Mononuclear cell (primary cell): ENCODE data around the gene ABCC6. TPM values are rescaled to one million over a fixed set of nuclear protein-coding genes. Genes with fewer than 3 reads are reported as not detected.
"Not testable (repeated sequence)": the region's sequence is repeated elsewhere in the genome, so short reads cannot be mapped to it uniquely, and the experiment has no call there.

Source experiments
- H3K27me3 ChIP-seq: 2 replicates; pipeline ENCODE4 v1.6.0; 2011; ENCODE audit warnings: low read length, control low read depth; ENCODE audit not compliant: insufficient read depth
- H3K4me1 ChIP-seq: 2 replicates; pipeline ENCODE4 v1.5.1; 2011; ENCODE audit warnings: mild to moderate bottlenecking, low read length, control low read depth; ENCODE audit not compliant: insufficient read depth
- H3K4me3 ChIP-seq: 2 replicates; pipeline ENCODE4 v1.5.1; 2011; ENCODE audit warnings: mild to moderate bottlenecking, low read length, moderate library complexity
- H3K9me3 ChIP-seq: 2 replicates; pipeline ENCODE4 v1.5.1; 2011; ENCODE audit warnings: low read depth, mild to moderate bottlenecking, control low read depth, low read length
- total RNA-seq: library from RNA; depleted of rRNA; stranded (reverse); fragments of >200 nt; gene quantifications from one replicate; pipeline ENCODE4 v1.2.3, GENCODE V29; 2012

Gene ABCC6
- total RNA-seq, 1 donor: 0.63 TPM

- H3K27me3 ChIP-seq, H3K9me3 ChIP-seq, H3K4me3 ChIP-seq, H3K4me1 ChIP-seq: not testable (repeated sequence)
These were observed 23.4 kb upstream of the ABCC6 start for GRCh38 chr16:16246578-16247262.

DNA sequence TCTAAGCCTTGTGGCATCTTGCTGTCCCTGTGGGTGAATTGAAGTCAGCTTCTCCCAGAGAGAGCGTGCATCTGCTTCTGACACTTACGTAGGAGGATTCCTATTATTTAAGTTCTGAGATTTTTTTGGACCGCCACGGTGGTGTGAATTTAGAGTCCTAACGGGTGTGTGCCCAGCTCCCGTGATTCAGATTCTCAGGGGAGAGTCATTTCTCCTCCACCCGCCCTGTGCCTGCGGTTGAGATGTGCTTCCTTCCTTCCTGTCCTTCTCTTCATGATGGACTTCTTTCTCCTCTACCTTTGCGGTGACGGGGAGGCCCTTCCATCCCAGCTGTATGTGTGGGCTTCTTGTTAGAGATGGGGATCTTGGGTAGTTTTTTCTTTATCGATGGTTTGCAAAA is 20.6 kb upstream of the ABCC6 start:
- not testable (repeated sequence) for H3K4me1 ChIP-seq, H3K9me3 ChIP-seq, H3K27me3 ChIP-seq, H3K4me3 ChIP-seq

- H3K9me3 ChIP-seq, H3K4me1 ChIP-seq, H3K27me3 ChIP-seq, H3K4me3 ChIP-seq: not testable (repeated sequence)
These were observed 17.4 kb upstream of the ABCC6 start for GRCh38 chr16:16240667-16241066.

DNA sequence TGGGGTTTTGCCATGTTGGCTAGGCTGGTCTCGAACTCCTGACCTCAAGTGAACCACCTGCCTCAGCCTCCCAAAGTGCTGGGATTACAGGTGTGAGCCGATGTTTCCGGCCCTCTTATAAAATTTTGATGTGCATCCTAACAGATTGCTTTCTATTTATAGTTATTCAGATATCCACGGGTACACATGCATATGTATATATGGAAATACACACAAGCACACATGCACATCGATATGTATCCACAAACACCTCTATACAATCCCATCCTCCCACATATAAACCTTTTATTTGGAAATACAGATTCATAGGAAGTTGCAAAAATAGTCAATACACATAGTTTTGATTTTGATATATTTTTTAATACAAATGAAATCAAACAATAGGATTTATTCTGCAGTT is 14.4 kb upstream of the ABCC6 start:
- H3K4me1 ChIP-seq, H3K9me3 ChIP-seq, H3K4me3 ChIP-seq, H3K27me3 ChIP-seq: not testable (repeated sequence)

DNA sequence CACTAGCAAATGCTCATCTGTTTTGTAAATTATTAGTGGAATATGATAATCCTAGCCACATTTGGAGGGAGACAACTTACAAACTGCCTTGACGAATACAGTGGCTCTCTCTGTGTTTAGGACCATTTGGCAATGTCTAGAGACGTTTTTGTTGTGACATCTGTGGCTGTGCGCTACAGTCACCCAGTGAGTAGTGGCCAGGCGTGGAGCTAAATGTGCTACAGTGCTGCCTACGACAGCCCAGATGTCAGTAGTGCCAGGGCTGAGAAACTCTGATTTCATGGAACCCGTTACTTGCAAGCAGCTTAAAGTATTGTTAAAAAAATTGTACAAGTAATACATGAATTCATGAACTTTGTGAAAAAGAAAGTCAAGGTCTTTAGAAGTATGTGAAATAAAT is 13.8 kb upstream of the ABCC6 start:
- H3K27me3 ChIP-seq, H3K4me1 ChIP-seq, H3K4me3 ChIP-seq: not testable (repeated sequence)

DNA sequence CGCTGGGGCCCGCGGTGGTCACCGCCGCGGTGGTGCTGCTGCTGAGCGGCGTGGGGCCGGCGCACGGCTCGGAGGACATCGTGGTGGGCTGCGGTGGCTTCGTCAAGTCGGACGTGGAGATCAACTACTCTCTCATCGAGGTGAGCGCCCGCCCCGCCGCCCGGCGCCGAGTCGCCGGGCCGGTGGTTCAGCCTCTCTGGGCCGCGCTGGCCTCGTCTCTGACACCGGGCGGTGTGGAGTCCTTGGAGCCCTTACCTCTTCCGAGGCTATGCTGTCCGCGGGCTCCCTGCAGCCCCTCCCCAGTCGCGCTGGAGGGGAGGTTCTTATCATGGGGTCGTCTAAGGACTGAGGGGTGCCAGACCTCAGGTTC is 9.4 kb upstream of the ABCC6 start:
- H3K4me3 ChIP-seq, H3K27me3 ChIP-seq, H3K4me1 ChIP-seq, H3K9me3 ChIP-seq: not testable (repeated sequence)

More for the DNA sequence above, 13.8 kb upstream of the ABCC6 start:
- H3K9me3 ChIP-seq: not testable (repeated sequence)

DNA sequence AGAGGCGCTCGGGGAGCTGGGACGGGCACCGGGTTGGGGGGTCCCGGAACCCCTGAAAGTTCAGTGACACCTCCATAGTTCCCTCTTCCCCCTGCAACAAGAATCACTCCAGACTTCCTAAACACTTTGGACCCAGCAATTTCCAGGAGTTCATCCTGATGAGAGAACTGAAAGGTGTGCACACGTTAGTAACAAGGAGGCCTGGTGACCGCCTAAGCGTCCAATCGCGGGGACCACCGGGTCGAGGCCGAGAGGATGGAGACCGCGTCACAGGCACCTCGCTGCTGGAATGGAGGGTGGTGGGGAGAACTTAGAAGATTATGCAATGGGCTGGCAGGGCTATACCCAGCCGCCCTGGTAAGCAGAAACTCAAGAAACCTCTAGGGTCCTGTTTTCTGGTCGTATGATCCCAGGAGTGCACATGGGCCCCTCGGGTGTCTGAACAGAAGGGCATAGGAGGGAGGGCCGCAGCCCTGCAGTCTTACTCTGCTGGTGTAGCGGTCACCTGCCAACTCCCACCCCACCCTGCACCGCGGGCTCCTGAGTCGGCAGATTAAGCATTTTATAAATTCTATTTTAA is 458 bp upstream of the ABCC6 start:
- H3K4me3 ChIP-seq, H3K27me3 ChIP-seq, H3K4me1 ChIP-seq, H3K9me3 ChIP-seq: not testable (repeated sequence)

GRCh38 chr16:16221382-16221781 is 1.9 kb downstream of the ABCC6 start:
- H3K9me3 ChIP-seq, H3K27me3 ChIP-seq, H3K4me1 ChIP-seq, H3K4me3 ChIP-seq: not testable (repeated sequence)

DNA sequence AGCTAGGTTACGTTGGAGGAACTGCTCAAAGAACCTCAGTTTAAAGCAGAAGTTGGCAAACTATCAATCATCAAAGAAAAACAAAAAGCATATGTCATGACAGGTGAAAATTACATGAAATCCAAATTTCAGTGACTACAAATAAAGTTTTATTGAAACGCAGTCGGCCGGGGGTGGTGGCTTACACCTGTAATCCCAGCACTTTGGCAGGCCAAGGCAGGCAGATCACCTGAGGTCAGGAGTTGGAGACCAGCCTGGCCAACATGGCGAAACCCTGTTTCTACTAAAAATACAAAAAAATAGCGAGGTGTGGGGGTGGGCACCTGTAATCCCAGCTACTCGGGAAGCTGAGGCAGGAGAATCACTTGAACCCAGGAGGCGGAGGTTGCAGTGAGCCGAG is 2.8 kb downstream of the ABCC6 start:
- H3K4me3 ChIP-seq, H3K9me3 ChIP-seq, H3K27me3 ChIP-seq, H3K4me1 ChIP-seq: not testable (repeated sequence)

DNA sequence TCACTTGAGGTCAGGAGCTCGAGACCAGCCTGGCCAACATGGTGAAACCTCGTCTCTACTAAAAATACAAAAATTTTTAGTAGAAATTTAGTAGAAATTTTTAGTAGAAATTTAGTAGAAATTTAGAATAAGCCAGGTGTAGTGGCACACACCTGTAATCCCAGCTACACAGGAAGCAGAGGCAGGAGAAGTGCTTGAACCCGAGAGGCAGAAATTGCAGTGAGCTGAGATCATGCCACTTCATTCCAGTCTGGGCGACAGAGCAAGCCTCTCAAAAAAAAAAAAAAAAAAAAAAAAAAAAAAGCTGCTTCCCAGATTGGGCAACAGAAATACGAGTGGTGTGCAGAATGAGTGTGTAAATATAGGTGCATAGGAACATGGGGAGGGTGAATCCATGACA is 4.5 kb downstream of the ABCC6 start:
- H3K4me1 ChIP-seq, H3K4me3 ChIP-seq, H3K9me3 ChIP-seq, H3K27me3 ChIP-seq: not testable (repeated sequence)

DNA sequence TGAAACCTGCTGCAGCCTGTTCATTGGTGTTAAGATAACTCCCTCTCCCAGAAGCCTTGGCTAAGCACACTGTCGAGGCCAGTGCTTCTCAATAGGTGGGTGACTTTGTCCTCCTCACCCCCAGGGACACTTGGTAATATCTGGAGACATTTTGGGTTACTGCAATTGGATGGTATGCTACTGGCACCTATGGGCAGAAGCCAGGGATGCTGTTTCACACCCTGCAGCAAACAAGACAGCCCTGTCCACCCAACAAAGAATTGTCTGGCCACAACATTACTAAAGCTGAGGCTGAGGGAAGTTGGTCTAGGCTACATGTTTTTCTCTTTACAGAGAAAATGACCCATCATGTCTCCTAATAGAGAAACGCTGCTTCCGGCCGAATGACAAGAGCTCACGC is 4.9 kb downstream of the ABCC6 start:
- not testable (repeated sequence) for H3K27me3 ChIP-seq, H3K4me3 ChIP-seq, H3K9me3 ChIP-seq
- H3K4me1 ChIP-seq: peaks cover 10% of the 10 kb centered on the region

GRCh38 chr16:16213863-16214293 is 9.4 kb downstream of the ABCC6 start:
- H3K27me3 ChIP-seq, H3K9me3 ChIP-seq, H3K4me3 ChIP-seq: not testable (repeated sequence)
- peaks cover 23% of the 10 kb centered on the region for H3K4me1 ChIP-seq

GRCh38 chr16:16211404-16211803 is 11.9 kb downstream of the ABCC6 start:
- not testable (repeated sequence) for H3K27me3 ChIP-seq, H3K4me3 ChIP-seq, H3K9me3 ChIP-seq
- H3K4me1 ChIP-seq: peaks cover 39% of the 10 kb centered on the region

- peaks cover 38% of the 10 kb centered on the region for H3K4me1 ChIP-seq
These were observed 14.8 kb downstream of the ABCC6 start for GRCh38 chr16:16208461-16208860.

GRCh38 chr16:16207787-16208334 is 15.4 kb downstream of the ABCC6 start:
- peaks cover 34% of the 10 kb centered on the region for H3K4me1 ChIP-seq
- not testable (repeated sequence) for H3K27me3 ChIP-seq, H3K9me3 ChIP-seq, H3K4me3 ChIP-seq

More at GRCh38 chr16:16208461-16208860, 14.8 kb downstream of the ABCC6 start:
- not testable (repeated sequence) for H3K4me3 ChIP-seq, H3K9me3 ChIP-seq, H3K27me3 ChIP-seq

- peaks cover 34% of the 10 kb centered on the region for H3K4me1 ChIP-seq
- H3K27me3 ChIP-seq, H3K9me3 ChIP-seq, H3K4me3 ChIP-seq: not testable (repeated sequence)
These were observed 16.1 kb downstream of the ABCC6 start for GRCh38 chr16:16207097-16207786.
